Gastroesophageal sphincter (tissue), 4 donors: ENCODE results near the gene CSNK1G2. TPM values are rescaled to one million over a fixed set of nuclear protein-coding genes. Genes with fewer than 3 reads are reported as not detected.

Source experiments
- ATAC-seq: fragments of 150-250 bp; one replicate; pipeline ENCODE4 v1.9.1; 2016; ENCODE audit warnings: mild to moderate bottlenecking, moderate library complexity
- H3K27ac ChIP-seq, 4 donors: fragments of 200-600 bp; sonication (generic) in 3 of 4; 1 replicate in 3 of 4; 2 replicates in 1 of 4; pipeline ENCODE4 v1.5.1; 2016 to 2019
- H3K27me3 ChIP-seq: fragments of 200-600 bp; sonication (generic); one replicate; pipeline ENCODE4 v1.5.1; 2019
- H3K36me3 ChIP-seq, 2 donors: fragments of 200-600 bp; sonication (generic); one replicate each; pipeline ENCODE4 v1.5.1; 2019; ENCODE audit warnings: control low read depth in 1 of 2
- H3K4me1 ChIP-seq, 3 donors: fragments of 200-600 bp; sonication (generic); 1 replicate in 2 of 3; 2 replicates in 1 of 3; pipeline ENCODE4 v1.5.1; 2016 to 2019; ENCODE audit warnings: control low read depth in 2 of 3
- H3K4me3 ChIP-seq, 2 donors: fragments of 200-600 bp; sonication (generic); one replicate each; pipeline ENCODE4 v1.5.1; 2019; ENCODE audit warnings: mild to moderate bottlenecking in 1 of 2, moderate library complexity in 1 of 2
- H3K9me3 ChIP-seq, 3 donors: fragments of 200-600 bp; sonication (generic); one replicate each; pipeline ENCODE4 v1.5.1; 2017 to 2019; ENCODE audit warnings: control low read depth in 2 of 3
- EP300 ChIP-seq: sonication (generic); formaldehyde crosslinking; IDR thresholded peaks from one replicate; pipeline ENCODE4 v1.6.1; 2017; ENCODE audit warnings: antibody characterized with exemption, mild to moderate bottlenecking
- POLR2A ChIP-seq, 2 donors: fragments of 450-650 bp; IDR thresholded peaks; one replicate each; pipeline ENCODE4 v1.6.1; 2017; ENCODE audit warnings: antibody characterized with exemption in 2 of 2, mild to moderate bottlenecking in 2 of 2, moderate library complexity in 1 of 2
- POLR2AphosphoS5 ChIP-seq: sonication (generic); formaldehyde crosslinking; IDR thresholded peaks from one replicate; pipeline ENCODE4 v1.6.1; 2017; ENCODE audit warnings: antibody characterized with exemption
- WGBS, 2 donors: methylation state at CpG; one replicate each; pipeline ENCODE4 v1.1.5; 2018; ENCODE audit warnings: low coverage in 1 of 2; 5-methylcytosine and 5-hydroxymethylcytosine counted together
- total RNA-seq, 4 donors: library from RNA; depleted of rRNA; stranded (reverse); fragments of >200 nt; gene quantifications; one replicate each; pipeline ENCODE4 v1.1.0, GENCODE V29; 2016
- TF ChIP-seq, protein P1 (sequence below), 4 experiments: fragments of 200-600 bp in 2 of 4; fragments of 450-650 bp in 2 of 4; sonication (generic) in 1 of 4; IDR thresholded peaks; one replicate each; pipeline ENCODE4 v1.5.1; 2017 to 2019; ENCODE audit warnings: antibody characterized with exemption in 4 of 4, mild to moderate bottlenecking in 2 of 4, moderate library complexity in 2 of 4

CSNK1G2 gene
- total RNA-seq, 4 donors from 2014 or later = 40.4 to 57.4 (median 46.2) TPM

DNA sequence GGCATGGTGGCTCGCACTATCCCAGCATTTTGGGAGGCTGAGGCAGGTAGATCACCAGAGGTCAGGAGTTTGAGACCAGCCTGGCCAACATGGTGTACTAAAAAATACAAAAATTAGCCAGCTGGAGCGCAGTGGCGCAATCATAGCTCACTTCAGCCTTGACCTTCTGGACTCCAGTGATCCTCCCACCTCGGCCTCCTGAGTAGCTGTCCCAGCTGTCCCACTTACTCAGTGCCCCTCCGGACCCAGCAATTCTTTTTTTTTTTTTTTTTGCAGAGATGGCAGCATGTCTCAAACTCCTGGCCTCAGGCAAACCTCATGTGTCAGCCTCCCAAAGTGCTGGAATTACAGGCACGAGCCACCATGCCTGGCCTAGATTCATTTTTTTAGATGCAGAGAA, 38.0 kb upstream of the CSNK1G2 start:
- no peak overlapping the region for H3K4me3 ChIP-seq
- H3K4me1 ChIP-seq = peaks cover 0 to 38% (median 4%) of the 10 kb centered on the region in 3 donors
- no peaks in the 10 kb centered on the region for H3K36me3 ChIP-seq
- WGBS, 2 donors = 56 to 67% methylated on average over 2 to 6 of the region's 6 CpGs
- H3K9me3 ChIP-seq = no peaks in the 10 kb centered on the region
- H3K27ac ChIP-seq = peak overlapping the region in 1 of 4 donors; percentile 38
- no peak for TF ChIP-seq POLR2A (IDR thresholded peaks at IDR 0.05)
- TF ChIP-seq EP300 = no peak
- TF ChIP-seq POLR2AphosphoS5 = no peak
- TF ChIP-seq, protein P1, sequence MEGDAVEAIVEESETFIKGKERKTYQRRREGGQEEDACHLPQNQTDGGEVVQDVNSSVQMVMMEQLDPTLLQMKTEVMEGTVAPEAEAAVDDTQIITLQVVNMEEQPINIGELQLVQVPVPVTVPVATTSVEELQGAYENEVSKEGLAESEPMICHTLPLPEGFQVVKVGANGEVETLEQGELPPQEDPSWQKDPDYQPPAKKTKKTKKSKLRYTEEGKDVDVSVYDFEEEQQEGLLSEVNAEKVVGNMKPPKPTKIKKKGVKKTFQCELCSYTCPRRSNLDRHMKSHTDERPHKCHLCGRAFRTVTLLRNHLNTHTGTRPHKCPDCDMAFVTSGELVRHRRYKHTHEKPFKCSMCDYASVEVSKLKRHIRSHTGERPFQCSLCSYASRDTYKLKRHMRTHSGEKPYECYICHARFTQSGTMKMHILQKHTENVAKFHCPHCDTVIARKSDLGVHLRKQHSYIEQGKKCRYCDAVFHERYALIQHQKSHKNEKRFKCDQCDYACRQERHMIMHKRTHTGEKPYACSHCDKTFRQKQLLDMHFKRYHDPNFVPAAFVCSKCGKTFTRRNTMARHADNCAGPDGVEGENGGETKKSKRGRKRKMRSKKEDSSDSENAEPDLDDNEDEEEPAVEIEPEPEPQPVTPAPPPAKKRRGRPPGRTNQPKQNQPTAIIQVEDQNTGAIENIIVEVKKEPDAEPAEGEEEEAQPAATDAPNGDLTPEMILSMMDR (IDR thresholded peaks at IDR 0.05) = no peak
- no peak for ATAC-seq
- H3K27me3 ChIP-seq = no peaks in the 10 kb centered on the region

DNA sequence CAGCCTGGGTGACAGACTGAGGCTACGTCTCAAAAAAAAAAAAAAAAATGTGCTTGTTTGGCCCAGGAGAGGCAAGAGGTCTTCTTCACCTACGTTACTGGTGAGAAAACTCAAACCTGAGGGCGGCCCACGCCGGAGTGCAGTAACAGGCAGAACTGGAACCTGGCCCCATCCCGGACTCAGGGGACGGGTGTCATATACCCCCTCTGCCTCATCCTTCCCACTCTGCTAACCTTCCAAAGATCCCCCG, 36.2 kb upstream of the CSNK1G2 start:
- no peak for ATAC-seq
- 49 to 51% methylated on average over 7 to 8 of the region's 8 CpGs for WGBS, 2 donors
- peak overlapping the region in 1 of 2 donors; percentile 73 for H3K4me3 ChIP-seq
- no peaks in the 10 kb centered on the region for H3K36me3 ChIP-seq
- peaks cover 0 to 54% (median 4%) of the 10 kb centered on the region in 3 donors for H3K4me1 ChIP-seq
- H3K27me3 ChIP-seq = no peaks in the 10 kb centered on the region
- TF ChIP-seq POLR2A (IDR thresholded peaks at IDR 0.05) (no peak), EP300 (no peak), POLR2AphosphoS5 (no peak)
- TF ChIP-seq, protein P1 (IDR thresholded peaks at IDR 0.05) = no peak
- H3K9me3 ChIP-seq = no peaks in the 10 kb centered on the region
- peak overlapping the region in 3 of 4 donors; percentile 88 to 91 (median 88) for H3K27ac ChIP-seq

DNA sequence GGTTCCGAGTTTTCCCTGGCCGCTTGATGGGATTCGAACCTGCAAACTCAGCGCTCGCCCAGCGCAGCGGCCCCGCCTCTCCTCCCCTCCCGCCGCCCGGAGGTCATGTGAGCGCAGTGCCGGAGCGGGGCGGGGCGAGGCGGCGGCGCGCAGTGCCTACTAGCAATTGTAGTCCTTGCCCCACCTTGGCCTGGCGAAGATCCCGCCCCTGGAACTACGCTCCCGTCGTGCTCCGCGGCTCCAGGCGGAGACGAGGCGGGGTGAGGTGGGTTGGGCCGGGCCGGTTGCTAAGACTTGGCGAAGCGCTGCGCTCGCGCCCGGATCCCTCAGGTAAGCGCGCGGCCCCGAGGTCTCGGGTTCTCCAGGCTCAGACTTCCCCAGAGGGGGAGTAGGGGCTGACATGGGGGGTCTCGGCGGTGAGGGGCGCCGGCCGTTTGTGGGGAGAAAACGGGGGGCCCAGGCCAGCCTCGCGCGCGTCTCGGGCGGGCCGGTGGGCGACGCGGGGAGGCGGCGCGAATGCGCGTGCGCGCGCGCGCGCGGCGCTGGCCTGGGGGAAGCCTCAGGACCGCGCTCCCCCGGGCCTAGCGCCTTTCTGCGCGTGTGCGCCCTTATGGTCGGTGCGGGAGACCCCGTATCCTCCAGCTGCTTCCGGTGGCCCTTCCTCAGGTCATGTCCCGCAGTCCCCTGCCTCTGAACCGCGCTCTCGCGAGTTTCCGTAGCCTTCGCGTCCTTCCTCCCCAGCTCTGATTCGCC, 35.7 kb upstream of the CSNK1G2 start, which contains the start of the genes ADAT3 and SCAMP4:
ADAT3 (plus strand) TSS at position 290 of the 753 bp plus-strand sequence. CDS start 6,649 bp downstream, outside the sequence.
SCAMP4 (plus strand) TSS at position 290 of the 753 bp plus-strand sequence. CDS start 9,621 bp downstream, outside the sequence.
- Histone ChIP-seq H3K4me3 (peak within 1 kb of the TSS; percentile 38 to 73), H3K36me3 (no peaks in the 10 kb centered on the region), H3K4me1 (peaks cover 0 to 58% (median 4%) of the 10 kb centered on the region in 3 donors), H3K9me3 (no peaks in the 10 kb centered on the region), H3K27ac (peak within 1 kb of the TSS in 3 of 4 donors; percentile 88 to 91 (median 88)), H3K27me3 (no peaks in the 10 kb centered on the region)
- WGBS, 2 donors = 0% methylated on average over 8 of the region's 92 CpGs; no CpG with 5 or more reads in 1 of the 2 donors
- ATAC-seq = peak; percentile 99
- TF ChIP-seq POLR2A (IDR thresholded peaks at IDR 0.05) (peak; percentile 51 to 57), EP300 (no peak), POLR2AphosphoS5 (peak; percentile 77)
- TF ChIP-seq, protein P1 (IDR thresholded peaks at IDR 0.05) = peak in 2 of 4 experiments; percentile 15 to 27

DNA sequence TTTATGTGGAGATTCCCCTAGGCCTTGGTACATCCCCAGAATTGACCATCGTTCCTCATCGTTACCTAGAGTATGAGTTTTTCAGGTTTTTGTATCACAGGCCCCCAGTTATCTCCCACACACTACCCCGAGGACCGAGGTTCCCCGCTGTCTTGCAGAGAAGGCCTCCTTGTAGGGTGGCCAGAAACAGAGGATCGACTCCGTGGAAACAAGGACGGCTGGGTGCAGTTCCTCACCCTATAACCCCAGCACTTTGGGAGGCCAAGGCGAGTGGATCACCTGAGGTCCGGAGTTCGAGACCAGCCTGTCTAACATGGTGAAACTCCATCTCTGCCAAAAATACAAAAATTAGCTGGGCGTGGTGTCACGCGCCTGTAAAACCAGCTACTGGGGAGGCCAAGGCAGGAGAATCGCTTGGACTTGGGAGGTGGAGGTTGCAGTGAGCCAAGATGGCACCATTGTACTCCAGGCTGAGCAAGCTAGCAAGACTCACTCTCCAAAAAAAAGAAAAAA, 35.1 kb upstream of the CSNK1G2 start:
- H3K27me3 ChIP-seq = no peaks in the 10 kb centered on the region
- H3K4me3 ChIP-seq = peak overlapping the region; percentile 38 to 73
- H3K36me3 ChIP-seq = no peaks in the 10 kb centered on the region
- no peaks in the 10 kb centered on the region for H3K9me3 ChIP-seq
- ATAC-seq = no peak
- TF ChIP-seq, protein P1 (IDR thresholded peaks at IDR 0.05) = no peak
- TF ChIP-seq POLR2AphosphoS5 (no peak), EP300 (no peak), POLR2A (IDR thresholded peaks at IDR 0.05) (no peak)
- H3K27ac ChIP-seq = peak overlapping the region in 3 of 4 donors; percentile 88 to 91 (median 88)
- WGBS, 2 donors = 70 to 92% methylated on average over 4 to 6 of the region's 15 CpGs
- H3K4me1 ChIP-seq = peaks cover 0 to 58% (median 4%) of the 10 kb centered on the region in 3 donors
